ENCODE data around the gene ELF2.
A peak's percentile ranks its signal among the peaks of the same experiment; 100 is the strongest.
"Not testable (repeated sequence)": the region's sequence is repeated elsewhere in the genome, so short reads cannot be mapped to it uniquely, and the experiment has no call there.

The ELF2 gene

GRCh38 chr4:139142980-139143379 lies 34.0 kb downstream of the ELF2 start:
- no peak for DNase-seq (ENCODE audit: low read depth)

GRCh38 chr4:139142087-139142486 lies 34.9 kb downstream of the ELF2 start:
- DNase-seq (ENCODE audit: low read depth) = no peak

DNA sequence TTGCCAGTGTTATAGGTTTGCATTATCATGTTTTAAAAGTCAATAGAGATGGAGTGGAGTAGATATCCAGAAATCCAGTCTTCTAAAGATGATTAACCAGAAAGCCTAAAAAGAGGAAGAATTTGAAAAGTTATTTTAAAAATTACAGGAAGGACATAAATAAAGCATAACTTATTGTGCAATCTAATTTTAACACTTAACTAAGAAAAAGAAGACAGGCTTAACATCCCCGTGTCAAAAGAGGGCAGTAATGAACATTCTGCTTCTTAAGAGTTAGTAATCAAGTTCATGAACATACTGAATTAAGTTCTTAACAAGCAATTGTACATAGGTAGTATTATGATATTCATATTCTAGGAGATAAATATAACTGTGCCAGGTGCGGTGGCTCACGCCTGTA lies 39.3 kb downstream of the ELF2 start:
- DNase-seq (ENCODE audit: low read depth) = no peak

DNA sequence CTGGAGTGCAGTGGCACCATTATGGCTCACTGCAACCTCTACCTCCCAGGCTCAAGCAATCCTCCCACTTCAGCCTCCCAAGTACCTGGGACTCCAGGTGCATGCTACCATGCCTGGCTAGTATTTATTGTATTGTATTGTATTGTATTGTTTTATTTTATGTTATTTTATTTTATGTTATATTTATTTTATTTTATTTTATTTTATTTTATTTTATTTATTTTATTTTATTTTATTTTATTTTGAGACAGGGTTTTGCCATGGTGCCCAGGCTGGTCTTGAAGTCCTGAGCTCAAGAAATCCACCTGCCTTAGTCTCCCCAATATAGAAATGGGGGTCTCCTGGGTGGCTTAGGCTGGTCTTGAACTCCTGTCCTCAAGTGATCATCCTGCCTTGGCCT lies 42.6 kb downstream of the ELF2 start:
- DNase-seq (ENCODE audit: low read depth) = no peak

- DNase-seq (ENCODE audit: low read depth) = no peak
These were observed 45.7 kb downstream of the ELF2 start for GRCh38 chr4:139131209-139131870.

- no peak for DNase-seq (ENCODE audit: low read depth)
These were observed 47.8 kb downstream of the ELF2 start for GRCh38 chr4:139129206-139129605.

DNA sequence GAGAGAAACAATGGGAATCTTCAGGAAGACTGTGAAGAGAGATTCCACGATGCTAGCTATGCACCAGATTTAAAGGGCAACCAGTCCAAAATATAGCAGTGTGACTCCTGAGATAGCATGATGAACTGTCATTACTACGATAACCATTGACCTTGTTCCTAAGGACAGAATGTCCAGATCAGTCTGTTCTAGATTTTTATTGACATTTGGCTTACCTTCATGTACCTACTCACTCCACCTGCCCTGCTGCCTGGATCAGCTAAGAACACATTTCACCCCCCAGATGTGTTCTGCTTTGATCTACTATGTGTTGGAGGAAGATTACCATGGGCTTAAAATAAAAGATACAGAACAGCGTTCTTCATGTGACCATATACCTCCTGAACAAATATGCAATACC lies 50.1 kb downstream of the ELF2 start:
- no peak for DNase-seq (ENCODE audit: low read depth)

- no peak for DNase-seq (ENCODE audit: low read depth)
These were observed 53.1 kb downstream of the ELF2 start for GRCh38 chr4:139123910-139124309.

- DNase-seq (ENCODE audit: low read depth) = no peak
These were observed 58.7 kb downstream of the ELF2 start for GRCh38 chr4:139118365-139118764.

DNA sequence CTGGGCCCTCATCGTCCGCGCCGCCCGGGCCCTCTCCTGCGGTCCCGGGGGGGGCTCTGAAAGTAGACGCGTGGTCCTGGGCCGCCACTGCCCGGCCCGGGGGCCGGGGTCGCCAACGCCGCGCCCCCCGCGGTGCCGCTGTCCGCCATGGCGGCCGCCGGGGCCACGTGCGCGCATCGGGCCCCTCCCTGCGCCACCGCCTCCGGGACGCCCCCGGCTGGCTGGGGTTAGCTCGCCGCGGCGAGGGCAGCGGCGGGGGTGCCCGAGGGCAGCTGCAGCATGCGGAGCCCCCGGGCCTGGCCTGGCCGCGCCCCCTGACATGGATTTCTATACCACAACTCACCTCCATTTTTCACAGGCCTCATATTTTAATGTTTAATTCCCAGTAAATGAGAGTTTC lies 61.8 kb downstream of the ELF2 start:
- no peak for DNase-seq (ENCODE audit: low read depth)

GRCh38 chr4:139114795-139115194 lies 62.2 kb downstream of the ELF2 start:
- not testable (repeated sequence) for DNase-seq (ENCODE audit: low read depth)

DNA sequence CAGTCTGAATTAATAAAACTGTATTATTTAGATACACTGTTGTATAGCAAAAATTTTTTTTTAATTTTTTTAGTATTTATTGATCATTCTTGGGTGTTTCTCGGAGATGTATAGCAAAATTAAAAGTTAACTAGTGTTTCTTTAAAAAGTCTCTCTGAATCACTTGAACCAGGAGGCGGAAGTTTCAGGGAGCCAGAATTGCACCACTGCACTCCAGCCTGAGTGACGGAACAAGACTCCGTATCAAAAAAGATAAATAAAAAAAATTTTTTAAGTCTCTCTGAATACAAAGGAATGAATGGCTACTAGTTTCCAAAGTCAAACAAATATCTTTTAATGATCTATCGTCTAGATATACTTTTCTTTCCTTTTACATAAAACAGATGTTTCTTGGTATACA lies 64.4 kb downstream of the ELF2 start:
- DNase-seq (ENCODE audit: low read depth) = no peak

GRCh38 chr4:139108567-139109128 lies 68.4 kb downstream of the ELF2 start:
- no peak for DNase-seq (ENCODE audit: low read depth)

- DNase-seq (ENCODE audit: low read depth) = peak; percentile 65
These were observed 77.5 kb downstream of the ELF2 start for GRCh38 chr4:139099366-139099982.

GRCh38 chr4:139092271-139092670 lies 84.7 kb downstream of the ELF2 start:
- no peak for DNase-seq (ENCODE audit: low read depth)

DNA sequence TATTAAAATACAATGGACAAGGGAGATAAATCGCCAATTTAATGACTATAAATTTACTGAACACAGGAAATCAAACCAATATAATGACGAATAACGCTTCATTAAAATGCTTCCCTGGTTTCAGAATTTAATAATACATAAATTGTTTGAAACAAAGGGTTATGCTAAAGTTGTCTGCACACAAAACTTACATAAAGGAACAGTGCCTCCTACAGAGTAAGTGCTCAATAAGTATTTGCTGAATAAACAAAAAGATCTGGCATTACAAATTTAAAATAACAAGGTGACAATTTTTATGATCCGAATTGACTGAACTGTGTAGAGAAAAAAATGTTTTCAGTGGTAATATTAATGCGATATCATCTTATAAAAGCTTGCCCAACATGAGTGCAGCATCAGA lies 91.9 kb downstream of the ELF2 start:
- DNase-seq (ENCODE audit: low read depth) = no peak

DNA sequence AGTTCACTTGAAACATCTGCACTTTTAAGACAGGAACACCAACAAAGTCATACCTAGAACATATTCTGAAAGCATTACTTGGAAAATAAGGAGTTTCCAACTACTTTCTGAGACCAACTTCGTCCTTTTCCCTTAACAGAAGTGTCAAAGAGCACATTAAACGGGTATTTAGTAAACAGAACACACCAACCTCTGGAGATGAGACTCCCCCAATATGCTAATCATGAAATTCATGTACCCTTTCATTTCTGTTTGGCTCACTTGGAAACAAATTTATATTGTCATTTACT lies 92.3 kb downstream of the ELF2 start:
- DNase-seq (ENCODE audit: low read depth) = no peak

GRCh38 chr4:139083956-139084803 lies 92.8 kb downstream of the ELF2 start:
- peak; percentile 72 for DNase-seq (ENCODE audit: low read depth)

DNA sequence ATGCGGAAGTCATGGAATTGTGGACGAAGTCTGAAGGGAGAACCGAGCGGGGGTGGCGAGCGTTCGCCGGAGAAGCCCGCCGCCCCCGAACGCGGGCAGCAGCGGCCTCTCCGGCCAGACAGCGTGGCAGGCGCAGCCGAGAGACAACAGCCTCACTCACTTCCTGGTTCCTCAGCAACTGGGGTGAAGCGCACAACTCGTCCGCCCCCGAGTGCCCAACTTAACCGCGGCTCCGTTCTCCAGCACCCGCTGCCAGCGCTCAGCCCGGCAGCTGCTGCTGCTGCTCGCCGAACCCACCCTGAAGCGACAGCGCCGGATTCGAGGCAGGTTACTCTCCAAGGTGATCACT lies 93.4 kb downstream of the ELF2 start:
- peak; percentile 29 for DNase-seq (ENCODE audit: low read depth)

DNA sequence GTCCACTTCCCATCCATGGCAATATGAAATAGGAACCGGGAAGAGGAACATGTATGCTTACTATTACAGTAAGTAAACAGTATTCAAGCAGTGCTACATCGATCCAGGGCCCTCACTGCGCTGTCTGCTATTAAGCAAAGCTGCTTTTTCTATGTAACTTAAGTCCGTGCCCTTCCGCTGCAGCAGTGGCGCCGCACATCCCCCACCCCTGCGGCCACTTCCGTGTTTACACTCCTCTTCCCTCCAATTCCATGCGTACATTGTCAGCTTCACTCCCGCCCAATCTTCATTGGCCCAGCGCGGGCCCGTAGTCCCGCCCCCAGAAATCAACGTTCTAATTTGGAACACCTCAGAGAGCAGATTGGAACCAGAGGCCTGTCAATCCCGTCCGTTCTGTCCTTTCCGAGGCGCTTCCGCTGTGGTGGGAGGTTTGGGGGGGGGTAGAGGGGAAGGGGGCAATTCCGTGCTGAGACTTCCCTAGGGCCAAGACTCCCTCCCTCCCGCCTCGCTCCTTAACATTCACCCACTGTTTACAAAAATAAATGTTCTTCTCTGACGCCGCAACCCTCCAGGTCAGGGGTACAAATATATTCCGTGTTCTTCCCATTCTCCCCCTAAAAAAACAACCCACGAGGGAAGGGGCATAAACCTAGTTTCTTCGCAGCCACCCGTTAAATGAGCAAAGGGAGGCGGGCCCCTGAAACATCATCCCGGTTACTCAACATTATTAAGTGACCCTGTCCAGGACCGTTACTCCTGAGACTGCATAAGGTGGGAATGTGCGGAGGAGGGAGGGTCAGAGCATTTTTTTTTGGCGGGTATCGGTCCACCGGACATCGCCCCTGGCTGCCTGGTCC lies 94.0 kb downstream of the ELF2 start:
- DNase-seq (ENCODE audit: low read depth) = peak; percentile 89

DNA sequence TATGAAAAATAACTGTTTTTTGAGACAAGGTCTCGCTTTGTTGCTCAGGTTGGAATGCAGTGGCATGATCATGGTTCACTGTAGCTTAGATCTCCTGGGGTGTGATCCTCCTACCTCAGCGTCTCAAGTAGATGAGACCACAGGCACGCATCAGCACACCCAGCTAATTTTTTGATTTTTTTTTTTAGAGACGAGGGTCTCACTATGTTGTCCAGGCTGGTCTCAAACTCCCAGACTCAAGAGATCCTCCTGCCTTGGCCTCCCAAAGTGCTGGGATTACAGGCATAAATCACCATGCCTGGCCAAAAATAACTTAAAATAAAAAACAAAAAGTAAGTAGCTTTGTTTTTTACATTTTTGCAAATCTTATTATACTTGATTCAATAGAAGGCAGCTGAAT lies 98.1 kb downstream of the ELF2 start:
- no peak for DNase-seq (ENCODE audit: low read depth)

All from CMK (cell line).